HG02973 (cell line): ENCODE data around the gene ZNF169.
A peak's percentile ranks its signal among the peaks of the same experiment; 100 is the strongest.
"Not testable (repeated sequence)": the region's sequence is repeated elsewhere in the genome, so short reads cannot be mapped to it uniquely, and the experiment has no call there.

ENCODE experiments used
- ATAC-seq: cut with Tn5 transposase; IDR thresholded peaks from one replicate; pipeline ENCODE4 v1.9.1; 2021; ENCODE audit warnings: moderate library complexity; ENCODE audit not compliant: unreplicated experiment

The ZNF169 gene

DNA sequence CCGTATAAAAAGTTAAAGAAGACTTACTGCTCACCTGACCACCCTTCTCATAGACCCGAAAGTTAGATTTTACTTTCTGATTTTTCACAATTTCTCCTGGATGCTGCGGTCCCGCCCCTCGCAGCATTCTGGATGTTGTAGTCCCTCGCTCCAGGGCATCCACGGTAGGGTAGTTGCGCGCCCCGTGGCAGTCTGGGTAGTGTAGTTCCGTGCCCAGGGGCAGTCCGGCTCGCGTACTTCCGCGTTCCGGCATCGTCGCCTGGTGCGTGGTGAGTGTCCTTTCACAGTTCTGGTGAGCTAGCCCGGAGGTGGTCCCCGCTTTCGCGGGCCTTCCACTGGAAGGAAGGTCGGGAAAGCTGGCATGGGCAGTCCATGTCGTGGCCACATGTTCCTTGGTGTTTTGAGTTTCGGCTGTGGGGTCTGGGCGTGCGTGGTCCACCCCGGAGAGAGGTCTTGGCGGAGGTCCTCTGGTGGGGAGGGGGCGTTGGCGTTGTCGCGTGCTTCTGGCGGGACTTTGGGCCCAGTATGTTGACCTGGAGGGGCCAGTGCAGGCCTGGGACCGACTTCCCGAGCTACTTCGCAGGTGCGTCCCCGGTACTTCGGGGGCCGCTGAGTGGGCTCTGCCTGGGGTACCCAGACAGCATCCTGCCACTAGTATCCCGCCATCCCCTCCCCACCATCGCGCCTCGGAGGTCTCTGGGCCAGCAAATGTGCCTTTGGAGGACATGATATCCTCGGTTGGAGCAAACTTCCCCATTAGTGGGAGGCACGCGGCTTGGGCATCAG is at the start of gene ZNF169:
Gene ZNF169 (plus strand): TSS at position 222 of the 786 bp plus-strand sequence. CDS start 19,515 bp downstream, outside the sequence.
- peak; percentile 100 for ATAC-seq

DNA sequence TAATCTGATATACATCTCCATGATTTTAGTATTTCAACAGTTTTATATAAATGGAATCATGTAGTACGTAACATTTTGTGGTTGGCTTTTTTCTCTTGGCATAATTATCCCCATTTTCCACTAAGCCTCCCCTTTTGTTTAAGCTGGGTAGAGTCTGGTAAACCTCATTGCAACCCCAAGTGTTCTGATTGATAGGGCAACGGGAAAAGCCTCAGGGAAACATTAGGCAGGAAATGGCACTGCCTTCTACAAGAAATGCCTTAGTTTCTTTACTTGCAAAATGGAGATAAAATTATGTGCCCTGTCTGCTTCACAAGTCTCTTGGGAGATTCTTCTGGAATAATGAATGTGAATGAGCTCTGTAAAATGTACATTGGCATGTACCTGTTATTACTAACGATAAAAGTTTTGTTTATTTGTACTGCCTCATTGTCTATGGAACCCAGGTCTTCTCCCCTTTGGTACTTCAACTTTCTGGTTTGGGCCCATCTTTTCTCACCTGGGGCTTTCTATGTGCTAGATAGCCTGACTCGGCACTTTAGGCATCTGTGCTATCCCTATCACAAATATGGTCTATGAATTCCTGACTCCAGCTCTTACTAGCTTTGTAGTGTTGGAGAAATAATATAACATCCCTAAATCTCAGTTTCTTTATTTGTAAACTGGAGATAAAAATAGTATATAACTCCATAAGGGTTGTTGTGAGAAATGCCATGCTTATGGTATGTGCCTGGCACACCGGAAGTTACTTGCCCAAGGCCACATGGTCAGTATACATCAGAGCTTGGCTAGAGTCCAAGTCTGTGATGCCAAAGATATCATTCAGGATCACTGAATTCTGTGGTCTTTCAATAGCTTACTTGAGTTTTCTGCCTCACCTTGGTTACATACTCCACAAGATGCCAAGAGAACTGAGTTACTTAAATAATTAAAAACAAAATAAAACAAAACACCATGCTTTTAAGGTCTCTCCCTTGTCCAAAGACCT is 48.2 kb upstream of the ZNF169 start:
- ATAC-seq: no peak

DNA sequence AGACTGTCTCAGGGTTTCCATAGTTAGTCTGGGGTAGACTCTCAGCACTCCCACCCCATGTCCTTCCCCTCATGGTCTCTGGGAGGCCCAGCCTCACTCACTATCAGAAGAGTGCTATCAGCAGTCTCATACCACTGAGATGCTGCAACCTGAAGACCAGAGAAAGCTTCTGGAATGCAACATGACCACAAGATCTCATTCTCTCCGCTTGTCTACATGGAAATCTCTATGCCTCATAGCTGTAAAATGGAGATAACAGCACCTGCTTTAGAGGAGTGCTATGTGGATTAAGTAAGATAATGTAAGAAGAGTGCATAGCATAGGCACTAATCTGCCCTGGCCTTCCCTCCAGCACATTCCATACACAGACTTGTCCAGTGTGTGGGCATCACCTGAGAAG is 47.0 kb upstream of the ZNF169 start:
- no peak for ATAC-seq

DNA sequence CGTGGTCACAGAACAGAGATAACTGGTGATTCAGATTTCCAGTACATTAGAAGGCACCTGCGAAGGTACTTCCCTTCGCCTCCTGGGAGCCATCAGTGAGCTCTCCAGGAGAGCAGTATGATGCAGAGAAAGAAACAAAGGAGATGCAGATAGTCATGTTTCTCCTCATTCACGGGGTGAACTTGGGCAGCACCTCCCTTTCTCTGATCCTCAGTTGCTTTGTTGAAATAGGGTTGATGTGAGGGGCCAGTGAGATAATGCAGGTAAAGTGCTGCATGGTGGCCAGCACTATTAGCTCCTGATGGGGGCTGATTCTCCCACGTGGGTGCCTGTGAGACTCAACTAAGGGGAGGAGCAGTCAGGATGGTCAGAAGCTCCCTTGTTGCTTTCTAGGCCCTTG is 46.6 kb upstream of the ZNF169 start:
- no peak for ATAC-seq

DNA sequence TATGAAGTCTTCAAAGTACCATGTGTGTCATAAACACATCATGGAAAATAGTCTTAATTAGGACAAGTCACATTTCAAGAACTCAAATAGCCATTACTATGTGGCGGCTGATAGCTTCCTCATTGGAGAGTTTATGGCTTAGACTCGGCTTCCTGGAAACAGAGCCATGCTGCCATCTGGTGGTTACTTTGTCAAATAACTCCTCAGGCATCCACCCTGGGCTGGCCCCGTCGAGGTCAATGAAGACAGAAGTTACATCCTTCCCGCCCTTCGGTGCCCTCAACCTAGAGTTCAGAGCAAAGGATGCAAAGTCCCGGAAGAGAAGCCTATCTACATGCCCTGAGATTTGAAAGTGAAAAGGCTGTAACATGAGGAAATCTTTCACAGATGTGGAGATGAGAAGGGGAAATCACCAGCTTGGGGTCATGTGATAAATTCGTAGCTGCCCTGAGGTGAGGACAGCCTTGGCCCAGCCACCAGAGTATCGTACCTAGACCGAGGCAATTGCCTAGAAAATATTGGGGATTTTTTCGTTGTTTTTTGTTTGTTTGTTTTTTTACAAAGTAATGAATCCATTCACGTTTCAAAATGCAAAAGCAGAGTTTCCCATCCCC is 45.5 kb upstream of the ZNF169 start:
- ATAC-seq: peak; percentile 83

DNA sequence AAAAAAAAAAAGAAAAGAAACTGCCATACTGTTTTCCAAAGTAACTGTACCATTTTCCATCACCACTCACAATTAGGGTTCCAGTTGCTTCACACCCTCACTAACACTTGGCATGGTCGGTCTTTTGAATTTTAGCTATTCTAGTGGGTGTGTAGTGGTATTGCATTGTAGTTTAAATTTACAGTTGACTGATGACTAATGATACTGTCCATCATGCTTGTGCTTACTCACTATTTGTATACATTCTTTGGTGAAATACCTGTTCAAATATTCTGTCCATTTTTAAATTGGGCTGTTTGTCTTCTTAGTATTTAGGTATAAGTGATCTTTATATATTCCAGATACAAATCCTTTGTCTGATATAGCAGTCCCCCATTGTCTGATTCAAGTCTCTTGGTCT is 36.2 kb upstream of the ZNF169 start:
- ATAC-seq: no peak

DNA sequence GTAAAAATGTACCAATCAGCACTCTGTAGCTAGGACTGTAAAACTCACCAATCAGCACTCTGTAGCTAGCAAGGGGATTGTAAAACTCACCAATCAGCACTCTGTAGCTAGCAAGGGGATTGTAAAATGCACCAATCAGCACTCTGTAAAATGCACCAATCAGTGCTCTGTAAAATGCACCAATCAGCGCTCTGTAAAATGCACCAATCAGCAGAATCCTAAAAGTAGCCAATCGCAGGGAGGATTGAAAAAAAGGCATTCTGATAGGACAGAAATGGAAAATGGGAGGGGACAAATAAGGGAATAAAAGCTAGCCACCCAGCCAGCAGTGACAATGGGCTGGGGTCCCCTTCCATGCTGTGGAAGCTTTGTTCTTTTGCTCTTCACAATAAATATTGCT is 33.7 kb upstream of the ZNF169 start:
- ATAC-seq: not testable (repeated sequence)

DNA sequence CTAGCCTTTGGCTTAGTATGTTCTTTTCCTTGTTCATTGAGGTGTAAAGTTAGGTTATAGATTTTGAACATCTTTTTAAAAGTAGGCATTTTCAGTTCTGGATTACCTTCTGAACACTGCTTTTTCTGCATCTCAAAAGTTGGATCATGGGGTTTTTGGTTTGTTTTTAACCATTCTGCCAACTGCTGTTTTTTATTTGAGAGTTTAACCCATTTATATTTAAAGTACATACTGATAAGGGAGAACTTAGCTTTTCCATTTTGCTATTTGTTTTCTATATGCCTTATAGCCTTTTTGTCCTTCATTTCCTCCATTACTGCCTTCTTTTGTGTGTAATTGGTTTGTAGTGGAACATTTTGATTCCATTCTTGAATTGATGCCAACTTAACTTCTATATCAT is 30.5 kb upstream of the ZNF169 start:
- no peak for ATAC-seq

DNA sequence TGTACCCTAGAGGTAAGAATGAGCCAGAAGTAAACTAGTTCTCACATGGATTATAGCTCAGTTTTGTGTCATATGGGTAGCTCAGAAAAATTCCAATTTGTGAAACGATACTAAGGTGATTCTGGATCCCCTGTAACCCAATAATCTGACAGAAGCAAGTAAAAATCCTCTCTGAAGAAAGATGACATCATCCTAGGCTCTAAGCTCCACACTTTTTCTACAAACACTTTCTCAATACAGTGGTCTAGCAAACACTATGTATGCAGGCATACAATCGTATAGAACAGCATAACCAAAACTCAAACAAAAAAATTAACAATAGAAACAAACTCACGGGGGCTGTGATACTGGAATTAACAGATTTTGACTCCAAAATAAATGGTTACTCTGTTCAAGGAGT is 26.7 kb upstream of the ZNF169 start:
- ATAC-seq: no peak

DNA sequence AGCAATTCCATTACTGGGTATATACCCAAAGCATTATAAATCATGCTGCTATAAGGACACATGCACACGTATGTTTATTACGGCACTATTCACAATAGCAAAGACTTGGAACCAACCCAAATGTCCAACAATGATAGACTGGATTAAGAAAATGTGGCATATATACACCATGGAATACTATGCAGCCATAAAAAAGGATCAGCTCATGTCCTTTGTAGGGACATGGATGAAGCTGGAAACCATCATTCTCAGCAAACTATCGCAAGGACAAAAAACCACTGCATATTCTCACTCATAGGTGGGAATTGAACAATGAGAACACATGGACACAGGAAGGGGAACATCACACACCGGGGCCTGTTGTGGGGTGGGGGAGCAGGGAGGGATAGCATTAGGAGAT is 18.0 kb upstream of the ZNF169 start:
- not testable (repeated sequence) for ATAC-seq

DNA sequence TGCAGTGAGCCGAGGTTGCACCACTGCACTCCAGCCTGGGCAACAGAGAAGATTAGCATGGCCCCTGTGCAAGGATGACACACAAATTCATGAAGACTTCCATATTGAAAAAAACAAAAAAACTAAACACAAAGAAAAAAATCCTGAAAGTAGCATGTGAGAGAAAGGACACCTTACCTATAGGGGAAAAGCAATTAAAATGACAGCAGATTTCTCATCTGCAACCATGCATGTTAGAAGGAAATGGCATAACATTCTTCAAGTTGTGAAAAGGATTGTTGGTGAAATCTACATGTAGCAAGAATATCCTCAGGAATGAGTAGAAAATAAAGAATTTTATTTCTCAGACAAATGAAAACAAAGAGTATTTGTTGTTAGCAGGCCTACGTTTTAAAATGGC is 13.4 kb upstream of the ZNF169 start:
- ATAC-seq: no peak

DNA sequence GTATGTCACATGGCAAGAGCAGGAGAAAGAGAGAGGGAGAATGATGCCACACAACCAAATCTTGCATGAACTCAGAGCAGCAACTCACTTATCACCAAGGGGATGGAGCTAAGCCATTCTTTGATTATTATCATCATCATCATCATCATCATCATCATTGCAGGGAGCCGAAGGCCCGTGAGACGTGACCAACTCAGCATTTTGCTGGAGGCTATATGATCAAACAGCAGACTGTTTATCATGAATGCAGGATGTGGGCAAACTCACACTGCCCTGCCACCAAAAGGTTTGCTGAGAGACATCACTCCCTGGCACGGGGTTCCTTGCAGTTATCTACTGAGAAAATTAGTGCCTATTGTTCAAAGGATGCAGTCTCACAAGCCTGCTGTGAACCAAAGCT is 8.6 kb upstream of the ZNF169 start:
- ATAC-seq: no peak

DNA sequence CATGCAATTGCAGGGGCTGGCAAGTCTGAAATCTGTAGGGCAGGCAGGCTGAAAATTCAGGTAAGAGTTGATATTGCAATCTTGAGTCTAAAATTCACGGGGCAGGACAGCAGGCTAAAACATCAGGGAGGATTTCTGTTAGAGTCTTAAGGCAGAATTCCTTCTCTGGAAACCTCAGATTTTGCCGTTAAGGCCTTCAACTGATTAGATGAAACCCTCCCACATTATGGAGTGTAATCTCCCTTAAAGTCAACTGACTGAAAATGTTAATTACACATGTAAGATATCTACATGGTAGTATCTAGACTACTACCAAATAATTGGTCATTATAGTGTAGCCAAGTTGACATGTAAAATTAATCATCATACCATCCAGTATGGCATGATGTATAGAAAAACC is 3.1 kb upstream of the ZNF169 start:
- ATAC-seq: no peak

DNA sequence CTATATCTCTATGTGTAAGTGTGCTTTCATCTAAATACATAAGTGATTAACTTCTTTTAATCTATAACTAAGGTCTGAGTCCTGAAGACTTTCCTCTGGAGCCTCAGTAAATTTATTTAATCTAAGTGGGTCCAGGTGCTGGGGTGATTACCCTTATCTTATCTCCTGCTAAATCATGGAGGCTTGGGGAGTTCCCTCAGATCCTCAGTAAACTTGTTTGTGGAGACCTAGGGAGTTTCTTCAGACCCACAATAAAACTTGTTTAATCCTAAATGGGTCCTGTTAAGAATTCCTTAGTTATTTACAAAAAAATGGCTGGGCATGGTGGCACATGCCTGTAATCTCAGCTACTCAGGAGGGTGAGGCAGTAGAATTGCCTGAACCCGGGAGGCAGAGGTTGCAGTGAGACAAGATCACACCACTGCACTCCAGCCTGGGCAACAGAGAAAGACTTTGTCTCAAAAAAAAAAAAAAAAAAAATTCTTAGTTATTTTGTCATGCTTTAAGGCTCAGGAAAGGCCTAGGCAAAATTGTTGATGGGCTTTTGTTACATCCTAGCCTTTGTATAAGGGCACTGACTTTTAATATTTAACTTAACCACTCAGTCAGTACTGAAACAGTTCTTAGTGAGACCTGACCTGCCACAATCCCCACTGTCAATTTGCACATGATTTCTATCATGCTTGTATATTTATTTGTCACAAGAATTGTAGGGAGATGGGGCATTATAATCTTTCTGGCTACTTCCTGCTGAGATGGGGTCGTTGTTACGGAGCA is 6.7 kb downstream of the ZNF169 start:
- not testable (repeated sequence) for ATAC-seq

DNA sequence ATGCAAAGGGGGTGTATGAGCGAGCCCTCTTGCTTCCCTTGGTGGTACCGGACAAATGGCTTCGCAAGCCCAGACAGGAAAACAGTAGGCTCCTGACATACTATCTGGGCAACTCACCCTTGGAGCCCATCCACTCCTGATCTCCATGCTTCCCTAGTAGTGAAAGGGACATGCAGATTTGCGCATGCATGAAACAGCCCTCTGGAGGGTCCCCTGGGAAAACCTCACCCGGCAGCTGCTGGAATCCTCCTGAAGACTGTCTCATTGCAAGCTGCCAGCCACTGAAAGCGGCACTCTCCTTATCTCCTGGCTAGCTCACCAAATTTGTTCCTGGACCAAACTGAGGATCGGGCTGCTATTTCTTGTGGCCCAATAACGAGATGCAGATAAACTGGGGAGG is 10.2 kb downstream of the ZNF169 start:
- no peak for ATAC-seq

DNA sequence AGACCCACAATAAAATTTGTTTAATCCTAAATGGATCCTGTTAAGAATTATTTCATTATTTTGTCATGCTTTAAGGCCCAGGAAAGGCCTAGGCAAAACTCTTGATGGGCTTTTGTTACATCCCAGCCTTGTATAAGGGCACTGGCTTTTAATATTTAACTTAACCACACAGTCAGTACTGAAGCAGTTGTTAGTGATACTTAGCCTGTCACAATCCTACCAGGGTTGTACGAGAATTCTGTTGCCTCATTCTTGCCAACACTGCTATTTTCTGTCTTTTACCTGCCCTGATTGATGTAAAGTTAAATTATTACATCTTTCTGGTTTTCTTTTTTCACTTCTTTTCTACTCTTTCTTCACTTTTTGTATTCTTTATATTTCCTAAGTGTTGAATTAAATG is 10.9 kb downstream of the ZNF169 start:
- ATAC-seq: no peak

DNA sequence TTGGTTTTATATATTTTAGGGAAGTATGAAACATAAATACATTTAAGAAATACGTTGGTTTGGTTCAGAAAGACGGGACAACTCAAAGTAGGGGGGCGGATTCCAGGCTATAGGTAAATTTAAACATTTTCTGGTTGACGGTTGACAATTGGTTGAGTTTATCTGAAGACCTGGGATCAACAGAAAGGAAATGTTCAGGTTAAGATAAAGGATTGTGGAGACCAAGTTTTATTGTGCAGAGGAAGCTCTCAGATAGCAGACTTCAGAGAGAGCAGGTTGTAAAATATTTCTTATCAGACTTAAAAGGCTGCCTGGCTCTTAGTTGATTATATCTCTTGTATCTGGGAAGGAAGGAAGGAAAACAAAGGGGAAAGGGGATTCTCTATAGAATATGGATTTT is 17.9 kb downstream of the ZNF169 start:
- ATAC-seq: not testable (repeated sequence)

DNA sequence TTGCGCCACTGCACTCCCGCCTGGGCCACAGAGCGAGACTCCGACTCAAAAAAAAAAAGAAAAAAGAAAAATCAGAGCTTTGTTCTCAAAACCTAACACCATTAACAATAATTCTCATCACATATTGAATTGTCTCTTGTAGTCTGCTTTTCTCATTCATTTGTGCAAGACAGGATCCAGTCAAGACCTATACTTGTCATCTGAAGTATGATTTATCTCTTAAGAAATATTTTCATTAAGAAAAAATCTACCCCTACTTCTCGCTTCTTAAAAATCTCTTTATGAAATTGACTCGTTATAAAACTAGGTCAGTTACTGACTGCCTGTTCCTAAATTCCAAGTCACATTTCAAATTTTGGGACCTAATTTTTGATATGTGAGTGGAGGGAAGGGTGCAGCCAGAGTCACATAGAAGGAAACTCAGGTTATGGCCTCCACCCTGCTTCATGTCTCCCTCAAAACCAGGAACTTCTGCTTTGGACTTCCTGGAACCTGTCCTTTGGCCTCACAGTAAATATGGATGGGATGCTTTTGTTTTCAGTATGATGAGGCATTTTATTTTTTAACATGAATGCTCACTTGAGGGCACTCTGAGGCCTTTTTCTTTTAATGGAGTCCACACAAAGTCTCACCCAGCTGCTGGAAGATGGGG is 18.9 kb downstream of the ZNF169 start:
- no peak for ATAC-seq

DNA sequence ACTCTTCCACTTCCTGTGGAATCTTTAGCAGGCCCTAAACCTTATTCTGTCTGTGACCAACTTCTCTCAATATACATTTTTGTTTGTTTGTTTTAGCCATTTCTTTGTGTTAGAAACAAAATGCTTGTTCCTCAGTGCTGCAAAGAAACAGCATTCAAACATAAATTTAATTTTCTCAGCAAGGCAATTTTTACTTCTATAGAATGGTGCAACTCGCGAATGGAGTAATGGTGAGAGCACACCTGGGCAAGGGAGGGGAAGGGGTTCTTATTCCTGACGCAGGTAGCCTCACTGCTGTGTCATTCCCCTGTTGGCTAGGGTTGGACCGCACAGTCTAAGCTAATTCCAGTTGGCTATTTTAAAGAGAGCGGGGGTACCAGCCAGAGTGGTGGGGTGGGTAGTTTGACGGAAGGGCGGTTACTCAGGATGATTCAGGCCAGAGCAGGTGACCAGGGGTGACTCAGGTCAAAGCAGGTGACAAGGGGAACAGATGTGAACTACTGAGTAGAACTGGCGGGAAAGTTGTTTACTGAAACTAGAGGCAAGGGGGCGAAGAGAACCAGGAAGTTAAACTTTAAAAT is 21.4 kb downstream of the ZNF169 start:
- no peak for ATAC-seq

DNA sequence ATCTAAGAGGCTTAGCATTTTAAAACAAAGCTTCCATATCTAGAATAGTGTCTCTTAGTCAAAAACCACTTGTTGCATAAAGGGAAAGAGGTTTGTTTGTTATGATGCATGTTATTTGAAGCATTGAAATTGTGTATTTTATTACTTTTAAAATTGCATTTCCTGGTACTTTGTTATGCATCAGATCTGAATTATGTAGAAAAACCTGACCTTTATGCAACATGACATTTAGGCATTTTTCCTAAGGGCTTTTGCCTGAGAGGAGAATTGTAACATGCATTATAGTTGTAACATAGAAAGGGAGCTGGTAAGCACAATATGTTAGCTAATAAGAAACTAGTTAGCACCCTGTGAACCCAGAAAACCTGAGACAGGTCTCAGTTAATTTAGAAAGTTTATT is 22.0 kb downstream of the ZNF169 start:
- no peak for ATAC-seq
